Thyroid gland (tissue), 4 donors: ENCODE measurements around the gene ANKRD61.

Source experiments
- POLR2A ChIP-seq, 2 donors: fragments of 450-650 bp; IDR thresholded peaks; one replicate each; pipeline ENCODE4 v1.6.1; 2017; ENCODE audit warnings: antibody characterized with exemption in 2 of 2, mild to moderate bottlenecking in 2 of 2, moderate library complexity in 1 of 2
- TF ChIP-seq, protein P1 (sequence below), 6 experiments: fragments of 200-600 bp in 3 of 6; fragments of 450-650 bp in 3 of 6; sonication (generic) in 3 of 6; IDR thresholded peaks; one replicate each; pipeline ENCODE4 v1.5.1; 2016 to 2019; ENCODE audit warnings: antibody characterized with exemption in 6 of 6, mild to moderate bottlenecking in 2 of 6, inconsistent platforms in 1 of 6, moderate library complexity in 1 of 6

- TF ChIP-seq, protein P1, sequence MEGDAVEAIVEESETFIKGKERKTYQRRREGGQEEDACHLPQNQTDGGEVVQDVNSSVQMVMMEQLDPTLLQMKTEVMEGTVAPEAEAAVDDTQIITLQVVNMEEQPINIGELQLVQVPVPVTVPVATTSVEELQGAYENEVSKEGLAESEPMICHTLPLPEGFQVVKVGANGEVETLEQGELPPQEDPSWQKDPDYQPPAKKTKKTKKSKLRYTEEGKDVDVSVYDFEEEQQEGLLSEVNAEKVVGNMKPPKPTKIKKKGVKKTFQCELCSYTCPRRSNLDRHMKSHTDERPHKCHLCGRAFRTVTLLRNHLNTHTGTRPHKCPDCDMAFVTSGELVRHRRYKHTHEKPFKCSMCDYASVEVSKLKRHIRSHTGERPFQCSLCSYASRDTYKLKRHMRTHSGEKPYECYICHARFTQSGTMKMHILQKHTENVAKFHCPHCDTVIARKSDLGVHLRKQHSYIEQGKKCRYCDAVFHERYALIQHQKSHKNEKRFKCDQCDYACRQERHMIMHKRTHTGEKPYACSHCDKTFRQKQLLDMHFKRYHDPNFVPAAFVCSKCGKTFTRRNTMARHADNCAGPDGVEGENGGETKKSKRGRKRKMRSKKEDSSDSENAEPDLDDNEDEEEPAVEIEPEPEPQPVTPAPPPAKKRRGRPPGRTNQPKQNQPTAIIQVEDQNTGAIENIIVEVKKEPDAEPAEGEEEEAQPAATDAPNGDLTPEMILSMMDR (IDR thresholded peaks at IDR 0.05) = no peak
- no peak for TF ChIP-seq POLR2A (IDR thresholded peaks at IDR 0.05)
Observed at GRCh38 chr7:6074612-6075380, 43.6 kb downstream of the ANKRD61 start.
